Neural crest cell (in vitro differentiated cells): Measurements from ENCODE around the gene AHCYL2. TPM values are rescaled to one million over a fixed set of nuclear protein-coding genes. Genes with fewer than 3 reads are reported as not detected.

Experiments
- DNase-seq: peaks from one replicate; pipeline ENCODE4 v3.0.0; 2021; ENCODE audit warnings: low read depth, mixed read lengths, low spot score
- H3K27ac Mint-ChIP-seq: one replicate; pipeline ENCODE4 v1.8.0; 2021; ENCODE audit warnings: mild to moderate bottlenecking, mixed read lengths; ENCODE audit not compliant: unreplicated experiment
- H3K27me3 Mint-ChIP-seq: 2 replicates; pipeline ENCODE4 v1.8.0; 2021; ENCODE audit warnings: low read depth, mild to moderate bottlenecking, mixed read lengths
- H3K36me3 Mint-ChIP-seq: 2 replicates; pipeline ENCODE4 v1.8.0; 2021; ENCODE audit warnings: low read depth, mild to moderate bottlenecking, mixed read lengths
- H3K4me1 Mint-ChIP-seq: 2 replicates; pipeline ENCODE4 v1.8.0; 2021; ENCODE audit warnings: mixed read lengths
- H3K4me3 Mint-ChIP-seq: one replicate; pipeline ENCODE4 v1.8.0; 2021; ENCODE audit warnings: mild to moderate bottlenecking, mixed read lengths
- H3K9me3 Mint-ChIP-seq: 2 replicates; pipeline ENCODE4 v1.8.0; 2021; ENCODE audit warnings: mixed read lengths
- CTCF ChIP-seq: fragments of 200-600 bp; sonication (generic); conservative IDR thresholded peaks from 2 replicates; pipeline ENCODE4 v1.5.0; 2021; ENCODE audit warnings: antibody characterized with exemption, mild to moderate bottlenecking
- total RNA-seq: library from RNA; stranded (reverse); gene quantifications from 2 replicates; pipeline ENCODE4 v1.2.1, GENCODE V29; 2021

Gene AHCYL2
- total RNA-seq, 1 donor from 2014 or later, result 19.1 TPM

GRCh38 chr7:129426482-129426881 lies 201.7 kb downstream of the AHCYL2 start:
- no peak overlapping the region for H3K27ac Mint-ChIP-seq
- peaks cover 14% of the 10 kb centered on the region for H3K36me3 Mint-ChIP-seq
- H3K27me3 Mint-ChIP-seq, result peaks cover 3% of the 10 kb centered on the region
- H3K9me3 Mint-ChIP-seq, result no peaks in the 10 kb centered on the region
- DNase-seq, result no peak
- no peak for TF ChIP-seq CTCF
- H3K4me1 Mint-ChIP-seq, result no peaks in the 10 kb centered on the region
- H3K4me3 Mint-ChIP-seq, result no peak overlapping the region

GRCh38 chr7:129427526-129428045 lies 202.8 kb downstream of the AHCYL2 start:
- no peak for TF ChIP-seq CTCF
- Mint-ChIP-seq H3K4me1 (peaks cover under 1% of the 10 kb centered on the region), H3K9me3 (no peaks in the 10 kb centered on the region), H3K36me3 (peaks cover 14% of the 10 kb centered on the region), H3K4me3 (no peak overlapping the region), H3K27me3 (peaks cover 4% of the 10 kb centered on the region), H3K27ac (no peak overlapping the region)
- DNase-seq, result no peak

- Mint-ChIP-seq H3K36me3 (peaks cover 3% of the 10 kb centered on the region), H3K9me3 (no peaks in the 10 kb centered on the region)
These were observed 207.2 kb downstream of the AHCYL2 start for GRCh38 chr7:129431911-129432643.

GRCh38 chr7:129433847-129434674 lies 209.2 kb downstream of the AHCYL2 start, which contains the start of gene STRIP2:
TSS of gene STRIP2 (plus strand) at chr7:129434432. CDS start at chr7:129434473, 41 bp downstream.
- H3K27ac Mint-ChIP-seq, result peak within 1 kb of the TSS; percentile 82
- TF ChIP-seq CTCF, result peak; percentile 51
- peaks cover 24% of the 10 kb centered on the region for H3K4me1 Mint-ChIP-seq
- peaks cover 27% of the 10 kb centered on the region for H3K27me3 Mint-ChIP-seq
- peak within 1 kb of the TSS; percentile 97 for H3K4me3 Mint-ChIP-seq
- no peaks in the 10 kb centered on the region for H3K9me3 Mint-ChIP-seq
- no peaks in the 10 kb centered on the region for H3K36me3 Mint-ChIP-seq
- peak; percentile 94 for DNase-seq

More at GRCh38 chr7:129431911-129432643, 207.2 kb downstream of the AHCYL2 start:
- Mint-ChIP-seq H3K27ac (no peak overlapping the region), H3K4me1 (peaks cover 24% of the 10 kb centered on the region), H3K27me3 (peaks cover 27% of the 10 kb centered on the region), H3K4me3 (peak overlapping the region; percentile 28)
- DNase-seq, result no peak
- TF ChIP-seq CTCF, result no peak

- no peaks in the 10 kb centered on the region for H3K9me3 Mint-ChIP-seq
- H3K27ac Mint-ChIP-seq, result peak overlapping the region; percentile 55
- peaks cover 24% of the 10 kb centered on the region for H3K4me1 Mint-ChIP-seq
- peak overlapping the region; percentile 89 for H3K4me3 Mint-ChIP-seq
- no peaks in the 10 kb centered on the region for H3K36me3 Mint-ChIP-seq
- DNase-seq, result no peak
- peaks cover 27% of the 10 kb centered on the region for H3K27me3 Mint-ChIP-seq
- TF ChIP-seq CTCF, result no peak
These were observed 210.0 kb downstream of the AHCYL2 start for GRCh38 chr7:129434675-129435318.
